ENCODE data around the gene OLIG3.

GRCh38 chr6:137490006-137490905 is 3.9 kb downstream of the OLIG3 start:
- no peak for TF ChIP-seq POLR2AphosphoS5 (IDR thresholded peaks at IDR 0.05; ENCODE audit: low read depth, low read length)
- no peak for TF ChIP-seq SIN3A (IDR thresholded peaks at IDR 0.05; ENCODE audit: borderline replicate concordance, low read depth, low read length)
- TF ChIP-seq CTCF (IDR thresholded peaks at IDR 0.05): no peak
- no peak for TF ChIP-seq MEF2A (IDR thresholded peaks at IDR 0.05; ENCODE audit: borderline replicate concordance, low read depth)
- TF ChIP-seq MXI1 (IDR thresholded peaks at IDR 0.05; ENCODE audit: low read depth, low read length): no peak
- no peak for TF ChIP-seq JUND (IDR thresholded peaks at IDR 0.05)
- no peak for TF ChIP-seq ZBTB33 (IDR thresholded peaks at IDR 0.05; ENCODE audit: borderline replicate concordance, low read depth)
- no peak for TF ChIP-seq MAX (IDR thresholded peaks at IDR 0.05; ENCODE audit: low read depth)
- TF ChIP-seq NFIC (IDR thresholded peaks at IDR 0.05; ENCODE audit: borderline replicate concordance): no peak
- no peak for TF ChIP-seq EZH2phosphoT487 (IDR thresholded peaks at IDR 0.05; ENCODE audit: borderline replicate concordance, low read depth)
- TF ChIP-seq EP300 (IDR thresholded peaks at IDR 0.05; ENCODE audit: borderline replicate concordance in 1 of 2, low read depth in 1 of 2, low read length in 1 of 2): no peak
- no peak for TF ChIP-seq GABPA (IDR thresholded peaks at IDR 0.05; ENCODE audit: low read depth)
